Measurements from ENCODE around the gene GOLGA6B. TPM values are rescaled to one million over a fixed set of nuclear protein-coding genes. Genes with fewer than 3 reads are reported as not detected.

The GOLGA6B gene
- total RNA-seq, 1 donor from 2014 or later, result not detected

DNA sequence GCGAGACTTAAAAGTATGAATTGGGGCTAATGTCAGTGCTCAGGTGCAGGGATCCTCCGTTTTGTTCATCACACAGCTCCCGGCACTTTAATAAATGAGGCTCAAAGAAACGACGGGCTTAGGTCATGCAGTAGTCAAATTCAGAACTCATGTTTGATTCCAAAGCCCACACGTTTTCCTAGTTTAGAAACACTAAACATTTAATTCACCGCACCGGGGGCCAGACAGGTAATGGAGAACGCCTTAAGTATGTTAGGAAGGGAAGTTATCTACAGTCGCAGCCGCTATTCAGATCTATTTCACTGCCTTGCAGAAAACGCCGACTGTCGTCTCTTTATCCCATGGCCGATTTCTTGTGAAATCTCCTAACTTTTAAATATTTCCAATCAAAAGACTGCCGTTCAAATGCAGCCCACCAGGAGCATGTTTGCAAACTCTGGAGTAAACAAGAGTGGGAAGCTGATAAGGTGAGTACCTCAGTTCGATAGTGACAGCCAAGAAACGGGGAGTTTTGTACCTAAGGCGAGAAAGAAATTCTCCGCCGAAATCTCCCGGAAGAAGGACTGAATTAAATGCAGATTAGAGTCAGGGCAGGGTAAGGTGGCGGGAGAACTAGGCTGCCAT is 30.9 kb downstream of the GOLGA6B start:
- DNase-seq (ENCODE audit: low read depth) (peak; percentile 7), FAIRE-seq (no peak)
- TF ChIP-seq, protein P1, sequence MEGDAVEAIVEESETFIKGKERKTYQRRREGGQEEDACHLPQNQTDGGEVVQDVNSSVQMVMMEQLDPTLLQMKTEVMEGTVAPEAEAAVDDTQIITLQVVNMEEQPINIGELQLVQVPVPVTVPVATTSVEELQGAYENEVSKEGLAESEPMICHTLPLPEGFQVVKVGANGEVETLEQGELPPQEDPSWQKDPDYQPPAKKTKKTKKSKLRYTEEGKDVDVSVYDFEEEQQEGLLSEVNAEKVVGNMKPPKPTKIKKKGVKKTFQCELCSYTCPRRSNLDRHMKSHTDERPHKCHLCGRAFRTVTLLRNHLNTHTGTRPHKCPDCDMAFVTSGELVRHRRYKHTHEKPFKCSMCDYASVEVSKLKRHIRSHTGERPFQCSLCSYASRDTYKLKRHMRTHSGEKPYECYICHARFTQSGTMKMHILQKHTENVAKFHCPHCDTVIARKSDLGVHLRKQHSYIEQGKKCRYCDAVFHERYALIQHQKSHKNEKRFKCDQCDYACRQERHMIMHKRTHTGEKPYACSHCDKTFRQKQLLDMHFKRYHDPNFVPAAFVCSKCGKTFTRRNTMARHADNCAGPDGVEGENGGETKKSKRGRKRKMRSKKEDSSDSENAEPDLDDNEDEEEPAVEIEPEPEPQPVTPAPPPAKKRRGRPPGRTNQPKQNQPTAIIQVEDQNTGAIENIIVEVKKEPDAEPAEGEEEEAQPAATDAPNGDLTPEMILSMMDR (IDR thresholded peaks at IDR 0.05; ENCODE audit: insufficient read depth, low read length, severe bottlenecking), result no peak
- Histone ChIP-seq H3K36me3 (ENCODE audit: control insufficient read depth, insufficient read depth, low read length) (no peaks in the 10 kb centered on the region), H3K4me3 (ENCODE audit: low read depth, low read length) (peak overlapping the region; percentile 77), H3K27me3 (ENCODE audit: control insufficient read depth, insufficient read depth, low read length) (no peaks in the 10 kb centered on the region)

DNA sequence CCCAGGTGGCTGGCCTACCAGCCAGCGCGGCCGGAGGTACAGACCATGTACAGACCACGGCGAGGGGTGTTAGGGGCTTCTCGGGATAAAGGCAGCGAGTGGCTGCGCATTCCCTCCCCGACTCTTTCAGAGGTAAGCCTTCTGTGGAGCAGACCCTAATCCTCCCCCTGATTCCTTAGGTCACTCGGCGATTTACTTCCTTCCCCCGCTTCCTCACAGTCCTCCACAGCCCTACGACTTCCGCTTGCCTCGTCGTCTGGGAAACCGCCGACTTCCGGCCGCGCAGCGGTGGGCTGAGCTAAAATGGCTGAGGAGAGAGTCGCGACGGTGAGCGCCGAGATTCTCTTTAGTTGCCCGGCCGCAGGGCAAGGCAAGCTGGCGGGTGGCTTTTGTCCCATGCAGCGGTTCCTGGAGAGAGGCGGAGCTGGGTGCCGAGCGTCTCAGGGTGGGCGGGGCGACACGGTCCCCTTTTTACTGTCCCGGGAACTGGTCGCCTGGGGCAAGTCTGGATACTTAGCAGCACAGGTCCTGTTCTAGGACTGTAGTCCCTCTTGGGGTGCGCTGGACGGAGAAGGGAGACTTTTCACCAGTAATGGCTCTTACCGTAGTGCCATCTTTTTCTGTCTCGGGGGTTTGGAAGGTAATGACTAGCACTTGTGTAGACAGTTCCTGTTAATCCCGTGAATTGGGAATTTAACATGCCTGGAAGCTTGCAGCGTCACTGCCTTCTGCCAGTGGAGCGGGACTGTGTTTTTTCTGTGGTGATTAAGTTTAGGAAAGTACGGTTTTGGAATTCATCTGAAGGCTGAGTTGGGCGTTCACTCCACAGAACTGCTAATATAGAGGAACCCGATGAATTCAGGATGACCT is 31.7 kb downstream of the GOLGA6B start, which contains the start of the genes BBS4 and HIGD2B:
Gene BBS4 (plus strand): TSS at position 283 of the 870 bp plus-strand sequence. CDS start 21 bp downstream, at position 304.
Gene HIGD2B (minus strand): TSS at position 258 of the 870 bp plus-strand sequence. CDS start 9,808 bp downstream, outside the sequence.
- TF ChIP-seq, protein P1 (IDR thresholded peaks at IDR 0.05; ENCODE audit: insufficient read depth, low read length, severe bottlenecking), result no peak
- DNase-seq (ENCODE audit: low read depth), result peak; percentile 81
- Histone ChIP-seq H3K27me3 (ENCODE audit: control insufficient read depth, insufficient read depth, low read length) (no peaks in the 10 kb centered on the region), H3K36me3 (ENCODE audit: control insufficient read depth, insufficient read depth, low read length) (no peaks in the 10 kb centered on the region), H3K4me3 (ENCODE audit: low read depth, low read length) (peak within 1 kb of the TSS; percentile 77)
- FAIRE-seq, result no peak

GRCh38 chr15:72688697-72689096 is 34.2 kb downstream of the GOLGA6B start:
- no peak for FAIRE-seq

GRCh38 chr15:72690938-72691337 is 36.4 kb downstream of the GOLGA6B start:
- TF ChIP-seq, protein P1 (IDR thresholded peaks at IDR 0.05; ENCODE audit: insufficient read depth, low read length, severe bottlenecking), result no peak
- Histone ChIP-seq H3K27me3 (ENCODE audit: control insufficient read depth, insufficient read depth, low read length) (no peaks in the 10 kb centered on the region), H3K4me3 (ENCODE audit: low read depth, low read length) (no peak overlapping the region), H3K36me3 (ENCODE audit: control insufficient read depth, insufficient read depth, low read length) (no peaks in the 10 kb centered on the region)
- no peak for FAIRE-seq
- no peak for DNase-seq (ENCODE audit: low read depth)

More at GRCh38 chr15:72688697-72689096, 34.2 kb downstream of the GOLGA6B start:
- DNase-seq (ENCODE audit: low read depth), result no peak
- no peaks in the 10 kb centered on the region for H3K27me3 ChIP-seq (ENCODE audit: control insufficient read depth, insufficient read depth, low read length)
- no peaks in the 10 kb centered on the region for H3K36me3 ChIP-seq (ENCODE audit: control insufficient read depth, insufficient read depth, low read length)
- H3K4me3 ChIP-seq (ENCODE audit: low read depth, low read length), result no peak overlapping the region
- TF ChIP-seq, protein P1 (IDR thresholded peaks at IDR 0.05; ENCODE audit: insufficient read depth, low read length, severe bottlenecking), result no peak

GRCh38 chr15:72698938-72699337 is 44.4 kb downstream of the GOLGA6B start:
- DNase-seq (ENCODE audit: low read depth) (no peak), FAIRE-seq (no peak)
- Histone ChIP-seq H3K36me3 (ENCODE audit: control insufficient read depth, insufficient read depth, low read length) (no peaks in the 10 kb centered on the region), H3K27me3 (ENCODE audit: control insufficient read depth, insufficient read depth, low read length) (no peaks in the 10 kb centered on the region), H3K4me3 (ENCODE audit: low read depth, low read length) (no peak overlapping the region)
- TF ChIP-seq, protein P1 (IDR thresholded peaks at IDR 0.05; ENCODE audit: insufficient read depth, low read length, severe bottlenecking), result no peak
